ENCODE measurements around the gene FCAMR.
A peak's percentile ranks its signal among the peaks of the same experiment; 100 is the strongest.
"Not testable (repeated sequence)": the region's sequence is repeated elsewhere in the genome, so short reads cannot be mapped to it uniquely, and the experiment has no call there.

Gene FCAMR

GRCh38 chr1:206931709-206932108, 38.6 kb downstream of the FCAMR start:
- no peak for DNase-seq (ENCODE audit: low read depth)

- DNase-seq (ENCODE audit: low read depth), result no peak
These were observed 40.0 kb downstream of the FCAMR start for GRCh38 chr1:206930210-206930798.

- DNase-seq (ENCODE audit: low read depth), result no peak
These were observed 40.7 kb downstream of the FCAMR start for GRCh38 chr1:206929524-206929923.

DNA sequence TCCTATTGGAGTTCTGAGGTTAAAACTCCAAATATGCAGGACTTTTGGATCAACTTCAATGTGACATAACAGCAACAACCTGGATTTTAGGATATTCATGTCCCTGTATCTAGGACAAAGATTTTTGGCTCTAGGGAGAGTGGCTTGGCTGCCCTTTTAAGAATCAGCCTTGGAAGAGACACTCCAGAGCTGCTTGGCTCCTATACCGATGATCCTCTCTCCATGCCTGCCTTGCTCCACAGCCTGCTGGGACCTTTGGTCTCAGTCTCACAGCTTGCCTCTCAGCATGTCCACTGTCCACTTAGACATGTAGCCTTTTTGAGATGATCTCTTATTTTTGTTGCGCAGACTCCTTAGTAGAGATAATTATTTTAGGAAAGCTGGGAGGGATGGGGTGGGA, 44.0 kb downstream of the FCAMR start:
- no peak for DNase-seq (ENCODE audit: low read depth)

GRCh38 chr1:206925106-206925736, 45.0 kb downstream of the FCAMR start:
- DNase-seq (ENCODE audit: low read depth), result peak; percentile 54

DNA sequence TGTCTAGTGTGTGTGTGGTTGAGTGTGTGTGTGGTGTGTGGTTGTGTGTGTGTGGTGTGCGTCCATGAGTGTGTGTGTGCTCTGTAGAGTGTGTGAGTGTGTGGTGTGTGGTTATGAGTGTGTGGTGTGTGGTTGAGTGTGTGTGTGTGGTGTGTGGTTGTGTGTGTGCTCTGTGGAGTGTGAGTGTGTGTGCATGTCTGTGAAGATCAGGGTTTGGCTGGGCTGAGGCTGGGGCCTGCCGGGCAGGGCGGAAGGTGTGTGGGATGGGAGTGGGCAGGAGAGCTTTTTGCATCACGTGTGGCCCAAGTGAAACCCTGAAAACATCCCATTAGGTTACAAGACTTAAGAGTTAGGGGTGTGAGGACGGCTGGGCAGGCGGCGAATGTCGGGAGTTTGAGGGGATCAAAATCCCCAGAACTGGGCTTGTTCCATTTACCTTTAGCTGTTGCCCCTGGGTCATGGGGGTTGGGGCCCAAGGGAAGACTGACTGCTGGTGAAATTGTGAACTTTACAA, 45.6 kb downstream of the FCAMR start:
- DNase-seq (ENCODE audit: low read depth), result no peak

DNA sequence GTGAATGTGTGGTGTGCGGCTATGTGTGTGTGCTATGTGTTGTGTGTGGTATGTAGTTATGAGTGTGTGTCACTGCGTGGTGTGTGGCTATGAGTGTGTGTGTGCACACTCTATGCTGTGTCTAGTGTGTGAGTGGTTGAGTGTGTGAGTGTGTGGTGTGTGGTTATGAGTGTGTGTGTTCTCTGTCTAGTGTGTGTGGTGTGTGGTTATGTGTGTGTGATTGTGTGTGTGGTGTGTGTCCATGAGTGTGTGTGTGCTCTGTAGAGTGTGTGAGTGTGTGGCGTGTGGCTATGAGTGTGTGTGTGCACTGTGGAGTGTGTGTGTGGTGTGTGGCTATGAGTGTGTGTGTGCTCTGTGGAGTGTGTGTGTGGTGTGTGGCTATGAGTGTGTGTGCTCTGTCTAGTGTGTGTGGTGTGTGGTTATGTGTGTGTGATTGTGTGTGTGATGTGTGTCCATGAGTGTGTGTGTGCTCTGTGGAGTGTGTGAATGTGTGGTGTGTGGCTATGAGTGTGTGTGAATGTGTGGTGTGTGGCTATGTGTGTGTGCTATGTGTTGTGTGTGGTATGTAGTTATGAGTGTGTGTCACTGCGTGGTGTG, 46.2 kb downstream of the FCAMR start:
- not testable (repeated sequence) for DNase-seq (ENCODE audit: low read depth)

GRCh38 chr1:206923009-206923960, 47.0 kb downstream of the FCAMR start:
- DNase-seq (ENCODE audit: low read depth), result peak; percentile 50

GRCh38 chr1:206922524-206922923, 47.7 kb downstream of the FCAMR start:
- DNase-seq (ENCODE audit: low read depth), result no peak

DNA sequence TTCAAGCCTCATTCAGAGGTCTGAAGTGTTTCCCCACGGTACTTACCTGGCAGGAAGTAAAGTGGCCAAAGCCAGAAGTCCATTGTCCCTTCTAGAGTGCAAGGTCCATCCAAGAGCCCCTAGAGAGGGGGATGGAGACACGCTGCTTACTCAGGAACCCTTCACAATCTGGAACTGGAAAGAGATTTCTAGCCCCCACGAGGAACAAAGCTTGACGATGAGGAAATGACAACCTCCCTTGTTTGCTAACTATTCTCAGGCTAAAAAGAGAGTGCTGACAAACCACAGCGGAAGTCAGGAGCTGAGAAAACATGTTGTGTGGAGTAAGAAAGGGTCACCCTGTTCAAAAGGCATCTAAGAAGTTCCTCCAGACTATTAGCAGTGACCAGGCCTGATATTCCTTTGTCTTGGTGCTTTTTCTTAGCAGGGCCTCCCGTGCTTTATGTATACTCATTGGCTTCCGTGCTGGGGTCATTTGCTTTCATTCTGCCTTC, 48.4 kb downstream of the FCAMR start, which contains the start of gene FCMR:
FCMR (minus strand) TSS at position 170 of the 494 bp plus-strand sequence; CDS start at position 83, 87 bp downstream.
- DNase-seq (ENCODE audit: low read depth), result peak; percentile 39

- DNase-seq (ENCODE audit: low read depth), result no peak
These were observed 52.2 kb downstream of the FCAMR start for GRCh38 chr1:206918076-206918475.

- DNase-seq (ENCODE audit: low read depth), result no peak
These were observed 54.1 kb downstream of the FCAMR start for GRCh38 chr1:206916000-206916709.

GRCh38 chr1:206915030-206915735, 55.1 kb downstream of the FCAMR start:
- DNase-seq (ENCODE audit: low read depth), result no peak

DNA sequence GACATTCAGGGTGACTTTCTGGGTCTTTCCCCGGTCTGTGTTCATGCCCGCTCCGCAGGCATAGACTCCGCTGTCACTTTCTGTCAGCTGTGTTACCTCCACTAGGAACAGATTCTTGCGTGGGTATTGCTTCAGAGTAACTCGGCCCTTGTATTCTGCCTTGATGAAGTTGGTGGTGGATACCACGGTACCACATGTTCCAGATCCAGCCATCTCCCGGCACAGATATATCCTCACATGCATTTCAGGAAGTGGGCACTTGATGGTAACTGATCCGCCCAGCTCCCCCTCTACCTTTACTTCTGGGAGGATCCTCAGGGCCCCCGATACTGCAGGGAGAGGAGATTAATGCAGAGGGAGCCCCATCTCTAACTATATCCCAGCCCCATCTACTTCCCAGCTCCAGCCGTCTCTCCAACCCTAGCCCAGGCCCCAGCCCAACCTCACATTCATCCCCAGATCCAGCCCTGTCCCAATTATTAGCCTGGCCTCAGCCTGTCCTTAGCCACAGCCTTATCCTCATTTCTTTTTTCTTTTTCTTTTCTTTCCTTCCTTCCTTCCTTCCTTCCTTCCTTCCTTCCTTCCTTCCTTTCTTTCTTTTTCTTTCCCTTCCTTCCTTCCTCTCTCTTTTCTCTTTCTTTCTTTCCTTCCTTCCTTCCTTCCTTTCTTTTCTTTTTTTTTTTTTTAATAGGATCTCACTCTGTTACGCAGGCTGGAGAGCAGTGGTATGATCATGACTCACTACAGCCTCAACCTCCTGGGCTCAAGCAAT, 56.3 kb downstream of the FCAMR start:
- no peak for DNase-seq (ENCODE audit: low read depth)

- peak; percentile 43 for DNase-seq (ENCODE audit: low read depth)
These were observed 57.7 kb downstream of the FCAMR start for GRCh38 chr1:206912445-206913095.

- no peak for DNase-seq (ENCODE audit: low read depth)
These were observed 59.1 kb downstream of the FCAMR start for GRCh38 chr1:206911064-206911663.

- no peak for DNase-seq (ENCODE audit: low read depth)
These were observed 60.4 kb downstream of the FCAMR start for GRCh38 chr1:206909883-206910318.

DNA sequence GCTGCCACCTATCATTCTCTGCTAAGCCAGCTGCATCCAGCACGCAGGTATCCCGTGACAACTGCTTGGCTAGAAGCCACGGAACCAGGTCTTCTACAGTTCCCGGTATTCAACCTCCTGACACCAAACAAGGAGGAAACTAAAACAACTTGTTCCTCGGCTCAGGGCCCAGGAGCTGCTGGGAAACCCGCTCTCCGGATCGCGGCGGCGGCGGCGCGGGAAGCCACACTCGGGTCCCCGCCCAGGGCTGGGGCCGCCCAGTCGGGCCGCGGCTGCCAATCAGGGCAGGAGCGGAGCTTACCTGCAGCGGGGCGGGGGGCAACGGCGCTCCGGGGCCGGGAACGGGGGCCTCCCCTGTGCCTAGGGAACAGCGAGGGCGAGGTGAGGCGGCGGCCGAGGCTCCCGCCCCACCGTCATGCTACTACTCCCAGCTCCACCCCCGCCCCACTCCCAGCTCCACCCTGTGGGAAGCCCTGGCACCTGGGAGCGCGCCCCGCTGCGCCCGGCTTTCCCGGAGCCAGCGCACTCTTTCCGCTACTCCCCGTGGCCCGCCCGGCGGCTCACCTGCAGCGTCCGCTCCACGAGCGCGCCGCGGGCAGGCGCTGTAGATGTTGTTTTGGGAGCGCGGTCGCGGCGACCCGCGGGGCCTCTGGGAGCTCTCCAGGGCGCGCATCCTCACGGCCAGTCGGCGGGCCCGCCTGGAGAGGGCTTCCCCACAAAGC, 60.9 kb downstream of the FCAMR start:
- no peak for DNase-seq (ENCODE audit: low read depth)

All from stimulated activated CD8-positive, alpha-beta memory T cell treated with anti-CD3 and anti-CD28 coated beads, Interleukin-12 subunit alpha, Interleukin-12 subunit beta, amount 100 ng/mL, for 1 hour (primary cell).